HG02852 (cell line): ENCODE data around the gene SKAP1.
"Not testable (repeated sequence)": the region's sequence is repeated elsewhere in the genome, so short reads cannot be mapped to it uniquely, and the experiment has no call there.

Source experiments
- ATAC-seq: cut with Tn5 transposase; IDR thresholded peaks from one replicate; pipeline ENCODE4 v1.9.1; 2021; ENCODE audit warnings: mild to moderate bottlenecking, moderate library complexity; ENCODE audit not compliant: unreplicated experiment

The SKAP1 gene

DNA sequence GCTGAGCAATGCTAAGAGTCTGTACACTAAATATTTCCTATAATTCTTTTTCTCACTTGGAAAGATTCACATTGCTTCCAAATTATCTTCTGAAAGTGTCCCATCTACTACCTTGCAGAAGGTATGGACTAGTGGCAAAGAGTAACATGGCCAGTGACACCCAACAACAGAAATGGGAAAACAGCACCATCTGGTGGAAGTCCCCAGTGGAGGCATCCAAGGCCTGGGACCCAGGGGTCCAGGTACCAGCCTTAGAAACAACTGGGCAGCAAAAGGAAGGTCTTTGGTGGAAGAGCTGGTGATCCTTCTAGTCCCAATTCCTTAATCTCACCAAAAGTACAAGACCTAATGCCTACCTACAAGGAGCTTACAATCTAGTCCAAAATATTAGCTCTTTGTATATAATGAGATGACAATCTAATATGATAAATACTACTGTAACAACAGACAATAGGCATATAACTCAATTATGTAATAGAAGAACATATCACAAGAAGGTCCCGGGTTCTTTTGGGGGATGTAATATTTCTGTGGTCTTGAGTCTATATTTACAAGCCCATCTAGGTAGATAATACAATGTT, 55.3 kb downstream of the SKAP1 start:
- no peak for ATAC-seq

DNA sequence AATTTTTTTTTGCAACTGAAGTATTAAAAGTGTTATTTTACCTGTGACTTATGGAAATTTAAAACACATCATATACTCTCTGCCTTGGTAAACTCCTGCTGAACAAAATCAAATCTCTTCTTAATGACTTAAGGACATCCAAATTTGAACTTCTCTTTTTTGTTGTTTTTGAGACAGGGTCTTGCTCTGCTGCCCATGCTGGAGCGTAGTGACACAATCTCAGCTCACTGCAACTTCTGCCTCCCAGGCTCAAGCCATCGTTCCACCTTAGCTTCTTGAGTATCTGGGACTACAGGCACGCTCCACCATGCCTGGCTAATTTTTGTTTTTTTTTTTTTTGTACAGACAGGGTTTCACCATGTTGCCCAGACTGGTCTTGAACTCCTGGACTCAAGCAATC, 56.1 kb downstream of the SKAP1 start:
- no peak for ATAC-seq

DNA sequence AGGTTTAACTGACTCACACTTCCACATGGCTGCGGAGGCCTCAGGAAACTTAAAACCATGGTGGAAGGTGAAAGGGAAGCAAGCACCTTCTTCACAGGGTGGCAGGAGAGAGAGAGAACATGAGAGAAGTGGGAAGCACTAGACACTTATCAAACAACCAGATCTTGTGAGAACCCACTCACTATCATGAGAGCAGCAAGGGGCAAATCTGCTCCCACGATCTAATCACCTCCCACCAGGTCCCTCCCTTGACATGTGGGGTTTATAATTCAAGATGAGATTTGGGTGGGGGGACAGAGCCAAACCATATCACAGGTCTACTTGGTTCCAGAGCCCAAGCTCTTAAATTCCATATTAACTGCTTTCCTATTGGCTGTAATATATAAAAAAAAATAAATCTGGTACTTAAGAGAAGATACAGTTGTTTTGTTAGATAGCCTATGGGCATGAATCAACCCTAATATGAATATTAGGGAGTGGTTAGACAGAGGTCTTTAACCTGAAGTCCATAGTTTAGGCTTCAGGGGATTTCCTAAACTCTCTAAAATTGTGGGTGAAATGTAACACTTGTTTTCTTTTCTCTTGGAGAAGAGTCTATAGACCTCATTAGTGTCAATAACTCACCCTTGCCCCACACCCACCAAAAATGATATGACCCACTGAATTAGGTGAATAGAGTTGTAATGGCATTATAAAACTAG, 56.7 kb downstream of the SKAP1 start:
- ATAC-seq: no peak

DNA sequence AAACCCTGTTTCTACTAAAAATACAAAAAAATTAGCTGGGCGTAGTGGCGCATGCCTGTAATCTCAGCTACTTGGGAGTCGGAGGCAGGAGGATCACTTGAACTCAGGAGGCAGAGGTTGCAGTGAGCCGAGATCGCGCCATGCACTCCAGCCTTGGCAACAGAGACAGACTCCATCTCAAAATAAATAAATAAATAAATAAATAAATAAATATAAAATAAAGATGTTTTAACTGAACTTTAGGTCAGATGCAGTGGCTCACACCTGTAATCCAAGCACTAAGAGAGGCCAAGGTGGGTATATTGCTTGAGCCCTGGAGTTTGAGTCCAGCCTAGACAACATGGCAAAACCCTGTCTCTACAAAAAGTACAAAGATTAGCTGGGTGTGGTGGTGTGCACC, 61.0 kb downstream of the SKAP1 start:
- ATAC-seq: not testable (repeated sequence)

DNA sequence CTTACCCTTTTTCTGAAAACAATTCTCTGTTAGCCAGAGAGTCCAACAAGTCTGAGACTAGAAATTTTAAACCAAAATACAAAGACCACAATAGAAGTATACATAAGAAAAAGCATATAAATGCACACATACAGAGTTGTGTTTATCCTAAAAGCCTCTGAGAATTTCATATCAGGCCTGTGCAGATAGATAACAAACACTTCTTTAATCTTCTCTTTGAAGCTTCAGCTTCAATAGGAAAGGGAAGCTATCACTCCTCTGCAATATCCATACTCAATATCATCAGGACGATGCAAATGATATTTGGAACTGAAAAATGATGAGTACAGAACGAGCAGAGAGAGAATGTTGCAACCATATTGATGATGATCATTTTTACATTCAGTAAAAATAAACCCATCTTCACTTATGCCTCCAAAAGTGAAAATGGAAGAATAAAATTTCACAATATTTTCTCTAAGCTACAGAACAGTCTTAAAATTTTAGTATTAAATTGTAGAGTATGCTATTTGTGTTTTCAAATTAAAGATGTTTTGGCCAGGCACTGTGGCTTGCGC, 61.6 kb downstream of the SKAP1 start:
- ATAC-seq: no peak

DNA sequence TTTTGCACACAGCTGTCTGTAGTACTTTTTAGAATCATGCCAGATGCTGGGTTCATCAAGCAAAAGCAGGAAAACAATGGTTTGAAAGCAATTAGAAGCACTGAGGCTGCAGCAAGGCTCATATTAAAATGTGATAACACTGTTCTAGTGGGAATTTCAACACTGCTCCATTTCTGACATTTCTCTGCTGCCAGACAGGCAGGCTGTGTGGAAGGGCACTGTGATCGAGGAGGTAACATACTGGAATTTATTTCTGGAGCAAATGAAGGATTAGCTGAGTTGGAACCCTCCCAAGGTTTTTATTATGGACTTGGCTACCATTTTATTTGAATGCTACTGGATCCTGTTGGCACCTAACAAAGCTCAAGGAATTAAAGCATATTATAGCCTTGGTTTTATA, 66.9 kb downstream of the SKAP1 start:
- ATAC-seq: no peak

DNA sequence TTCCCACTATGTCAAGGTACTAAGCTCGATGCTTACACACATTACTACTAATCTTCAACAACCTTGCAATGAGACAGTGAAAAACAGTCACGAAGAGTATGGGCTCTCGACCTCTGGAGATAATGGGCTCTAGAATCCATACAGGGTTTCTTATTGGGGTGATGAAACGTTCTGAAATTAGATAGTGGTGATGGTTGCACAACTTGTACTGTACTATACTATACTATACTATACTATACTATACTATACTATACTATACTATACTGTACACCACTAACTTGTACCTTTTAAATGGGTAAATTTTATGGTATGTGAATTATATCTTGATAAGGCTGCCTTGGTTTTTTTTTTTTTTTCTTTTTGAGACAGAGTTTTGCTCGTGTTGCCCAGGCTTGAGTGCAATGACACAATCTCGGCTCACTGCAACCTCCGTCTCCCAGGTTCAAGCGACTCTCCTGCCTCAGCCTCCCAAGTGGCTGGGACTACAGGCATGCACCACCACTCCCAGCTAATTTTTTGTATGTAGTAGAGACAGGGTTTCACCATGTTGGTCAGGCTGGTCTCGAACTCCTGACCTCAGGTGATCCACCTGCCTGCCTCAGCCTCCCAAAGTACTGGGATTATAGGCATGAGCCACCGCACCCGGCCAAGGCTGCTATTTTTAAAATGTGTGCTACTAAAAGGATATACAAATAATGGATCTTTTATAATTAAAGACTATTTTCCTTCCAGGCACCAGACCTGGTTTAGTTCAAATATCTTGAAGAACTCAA, 69.0 kb downstream of the SKAP1 start:
- not testable (repeated sequence) for ATAC-seq

DNA sequence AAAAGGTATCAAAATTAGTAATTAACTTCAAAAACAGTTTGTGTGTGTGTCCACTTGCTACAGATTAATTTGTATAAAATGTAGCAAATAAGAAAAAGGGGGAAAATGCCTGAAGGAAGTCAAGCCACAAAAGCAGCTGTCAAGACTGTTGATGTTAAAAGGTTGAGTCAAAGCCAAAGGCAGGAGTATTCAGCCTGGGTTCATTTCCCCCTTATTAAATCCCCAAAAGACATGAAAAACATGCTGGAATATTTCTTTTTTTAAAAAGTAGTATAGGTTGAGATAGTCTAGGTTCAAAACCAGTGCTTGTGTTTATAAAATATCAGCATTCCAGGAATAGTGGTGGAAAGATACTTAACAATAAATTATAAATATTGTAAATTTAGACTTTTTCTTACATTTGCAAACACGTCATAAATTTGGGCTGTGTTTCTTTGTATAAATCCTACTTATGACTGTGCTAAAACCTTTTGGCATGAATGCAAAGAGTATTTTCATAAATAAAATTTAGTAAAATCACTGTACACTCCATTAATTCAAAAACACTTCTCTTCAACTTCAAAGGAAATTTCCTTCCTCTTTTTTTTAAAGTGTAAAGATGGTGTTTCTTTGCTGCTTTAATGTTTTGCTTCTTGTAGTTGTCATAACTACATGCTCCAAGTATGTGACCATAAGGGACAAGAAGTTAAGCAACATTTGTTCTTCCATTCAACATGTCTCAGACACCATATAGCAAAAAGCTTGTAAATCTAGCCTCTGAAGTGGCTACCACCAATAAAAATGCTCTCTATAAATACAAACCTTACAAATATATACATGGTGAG, 72.0 kb downstream of the SKAP1 start:
- no peak for ATAC-seq

DNA sequence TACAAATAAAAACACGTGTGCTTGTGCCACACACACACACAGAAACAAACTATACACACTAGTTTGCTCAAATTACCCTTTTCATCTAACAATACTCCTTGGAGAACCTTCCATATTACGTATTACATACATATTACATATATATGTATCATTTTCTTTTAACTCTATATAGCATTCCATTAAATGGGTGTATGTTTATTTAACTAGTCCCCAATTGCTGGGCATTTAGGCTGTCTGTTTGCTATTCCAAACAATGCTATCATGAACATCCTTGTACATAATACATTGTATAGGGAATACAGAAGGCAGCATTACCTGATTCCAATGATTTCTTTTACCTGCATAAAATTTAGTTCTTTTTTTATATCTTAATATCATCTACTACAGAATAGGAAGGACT, 73.1 kb downstream of the SKAP1 start:
- no peak for ATAC-seq

DNA sequence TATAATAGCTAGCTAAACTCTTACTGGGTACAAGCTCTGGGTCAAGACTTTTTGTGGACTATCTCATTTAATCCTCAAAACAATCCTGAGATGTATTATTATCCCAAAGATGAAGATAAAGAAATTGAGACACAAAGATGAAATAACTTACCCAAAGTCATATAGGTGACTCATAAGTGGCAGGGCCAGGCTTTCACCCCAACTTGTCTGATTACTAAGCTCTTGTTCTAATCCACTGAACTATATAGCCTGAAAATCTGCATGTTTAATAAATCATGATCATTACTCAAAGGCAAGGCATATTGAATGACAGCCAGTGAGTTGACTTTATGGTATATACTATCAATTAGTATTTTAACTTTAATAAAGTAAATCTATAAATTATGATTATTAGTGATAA, 77.4 kb downstream of the SKAP1 start:
- ATAC-seq: no peak

DNA sequence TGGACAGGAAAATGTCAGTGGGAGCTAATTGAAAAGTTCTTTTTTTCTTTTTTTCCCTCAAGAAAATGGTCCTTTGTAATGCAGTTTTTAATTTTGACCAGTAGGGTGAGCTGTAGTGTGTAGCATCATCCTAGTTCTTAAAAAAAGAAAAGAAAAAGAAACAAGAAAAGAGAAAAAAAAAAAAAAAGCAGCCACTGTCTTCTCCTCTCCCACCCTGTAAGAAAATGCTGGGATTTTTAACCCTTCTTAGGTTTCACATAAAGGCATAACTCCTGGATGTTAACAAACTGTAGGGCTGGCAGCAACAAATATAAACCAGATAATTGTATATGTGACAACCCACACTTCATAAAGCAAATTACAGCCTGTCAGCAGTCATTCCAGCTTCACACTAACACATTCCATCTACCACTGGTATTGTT, 78.1 kb downstream of the SKAP1 start:
- ATAC-seq: no peak

DNA sequence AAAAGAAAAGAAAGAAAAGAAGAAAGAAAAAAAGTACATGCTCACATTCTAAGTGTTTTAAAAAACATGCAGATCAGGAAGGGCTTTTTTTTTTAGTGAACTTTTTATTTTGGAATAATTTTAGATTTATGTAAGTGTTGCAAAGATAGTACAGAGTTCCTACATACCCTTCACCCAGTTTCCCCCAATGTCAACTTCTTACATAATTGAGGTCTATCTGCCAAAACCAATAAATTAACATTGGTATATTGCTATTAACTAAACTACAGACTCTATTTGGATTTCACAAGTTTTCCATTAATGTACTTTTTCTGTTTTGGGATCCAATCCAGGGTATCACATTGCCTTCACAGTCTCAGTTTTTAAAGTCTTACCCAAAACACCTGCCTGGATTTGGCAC, 81.7 kb downstream of the SKAP1 start:
- ATAC-seq: no peak

DNA sequence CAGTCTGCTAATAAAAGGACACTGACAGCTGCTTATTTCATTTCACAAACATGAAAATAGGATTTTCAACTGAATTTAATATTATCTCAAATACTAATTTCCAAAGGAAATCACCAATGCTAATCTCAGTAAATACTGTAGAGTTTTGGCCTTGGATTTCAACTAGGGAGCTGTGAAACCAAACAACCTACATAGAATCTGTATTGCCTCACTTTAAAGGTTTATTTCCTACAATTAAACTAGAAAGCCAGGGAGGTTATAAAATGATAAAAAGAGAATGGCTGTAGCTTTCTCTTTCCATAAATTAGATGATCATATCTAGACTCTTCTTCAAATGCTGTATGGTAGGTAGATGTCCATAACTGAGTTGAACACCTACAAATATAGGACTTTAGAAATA, 82.8 kb downstream of the SKAP1 start:
- ATAC-seq: no peak

DNA sequence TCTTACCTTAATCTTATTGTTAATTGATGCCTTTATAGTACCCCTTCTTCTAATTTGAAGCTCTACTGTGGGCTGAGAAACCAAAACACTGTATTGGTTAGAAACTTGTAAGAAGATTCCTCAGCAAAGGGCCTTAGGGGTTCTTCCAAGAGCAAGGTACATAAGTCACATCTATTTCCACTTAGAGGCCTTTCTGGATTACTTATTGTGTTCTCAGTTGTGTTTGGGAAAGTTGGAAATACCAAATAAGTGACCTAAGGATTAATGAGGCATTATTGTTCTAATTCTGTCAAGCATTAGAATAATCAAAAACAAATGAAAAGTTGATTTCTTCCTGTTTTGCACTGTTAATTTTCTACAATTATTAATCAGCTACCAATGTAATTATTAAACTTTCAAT, 85.8 kb downstream of the SKAP1 start:
- ATAC-seq: no peak

DNA sequence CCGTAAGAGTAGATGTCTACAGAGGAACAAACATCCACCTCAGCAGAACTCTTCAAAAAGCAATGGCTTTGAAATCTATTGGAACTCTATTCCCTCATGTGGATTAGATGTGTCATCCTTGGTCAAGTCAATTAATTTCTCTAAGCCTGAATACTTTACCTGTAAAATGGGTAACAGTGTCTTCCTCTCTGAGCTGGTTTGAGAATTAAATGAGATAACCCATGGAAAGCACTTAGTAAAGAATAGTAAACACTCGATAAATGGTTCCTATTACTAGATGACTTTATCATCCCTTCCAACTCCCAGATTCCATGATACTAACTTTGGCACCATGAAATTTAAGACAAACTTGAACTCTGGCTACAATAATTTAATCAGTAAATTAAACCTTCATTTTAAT, 89.1 kb downstream of the SKAP1 start:
- no peak for ATAC-seq

DNA sequence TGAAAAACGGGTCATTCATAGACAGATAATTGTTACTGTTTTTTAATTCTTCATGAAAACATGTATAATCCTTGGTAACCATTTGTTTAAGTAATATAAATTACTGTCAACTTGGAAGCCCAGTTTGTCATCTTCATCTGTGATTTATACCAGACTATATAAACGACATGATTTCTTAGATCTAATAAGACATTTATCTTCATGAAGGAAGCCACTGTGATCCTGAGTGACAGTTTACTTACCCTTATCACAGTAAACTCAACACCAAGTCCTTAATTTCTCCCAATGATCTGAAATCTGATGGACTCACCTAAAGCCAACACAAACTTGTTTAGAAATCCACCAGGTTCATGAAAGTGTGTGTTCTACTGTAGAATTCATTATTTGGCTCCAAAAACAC, 91.3 kb downstream of the SKAP1 start:
- no peak for ATAC-seq

DNA sequence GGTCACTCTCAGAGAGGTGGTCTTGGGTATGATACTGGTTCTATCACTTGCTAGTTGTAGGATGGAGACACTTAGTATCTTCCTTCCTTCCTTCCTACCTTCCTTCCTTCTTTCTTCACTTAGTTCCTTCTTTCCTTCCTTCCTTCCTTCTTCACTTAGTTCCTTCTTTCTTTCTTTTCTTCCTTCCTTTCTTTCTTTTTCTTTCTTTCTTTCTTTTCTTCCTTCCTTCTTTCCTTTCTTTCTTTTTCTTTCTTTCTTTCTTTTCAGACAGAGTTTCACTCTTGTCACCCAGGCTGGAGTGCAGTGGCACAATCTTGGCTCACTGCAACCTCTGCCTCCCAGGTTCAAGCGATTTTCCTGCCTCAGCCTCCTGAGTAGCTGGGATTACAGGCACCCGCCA, 92.1 kb downstream of the SKAP1 start:
- ATAC-seq: not testable (repeated sequence)

DNA sequence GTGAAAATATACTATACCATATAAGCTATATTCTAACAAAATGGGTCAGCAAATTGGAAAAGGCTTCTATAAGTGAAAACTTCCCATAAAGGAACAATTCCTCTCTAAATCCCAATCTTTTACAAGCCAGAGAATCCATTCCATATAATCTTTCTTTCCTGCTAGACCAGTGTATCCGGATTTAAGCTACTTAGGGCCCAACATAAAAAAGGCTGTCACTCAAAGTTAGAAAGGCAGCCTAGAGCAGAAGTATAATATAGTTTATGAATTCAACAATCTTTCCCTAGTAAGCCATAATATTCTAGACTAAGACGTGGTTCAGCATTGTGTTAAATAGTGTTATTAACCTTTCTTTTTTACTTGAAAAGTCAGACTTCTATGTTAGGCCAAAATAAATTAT, 93.0 kb downstream of the SKAP1 start:
- no peak for ATAC-seq

DNA sequence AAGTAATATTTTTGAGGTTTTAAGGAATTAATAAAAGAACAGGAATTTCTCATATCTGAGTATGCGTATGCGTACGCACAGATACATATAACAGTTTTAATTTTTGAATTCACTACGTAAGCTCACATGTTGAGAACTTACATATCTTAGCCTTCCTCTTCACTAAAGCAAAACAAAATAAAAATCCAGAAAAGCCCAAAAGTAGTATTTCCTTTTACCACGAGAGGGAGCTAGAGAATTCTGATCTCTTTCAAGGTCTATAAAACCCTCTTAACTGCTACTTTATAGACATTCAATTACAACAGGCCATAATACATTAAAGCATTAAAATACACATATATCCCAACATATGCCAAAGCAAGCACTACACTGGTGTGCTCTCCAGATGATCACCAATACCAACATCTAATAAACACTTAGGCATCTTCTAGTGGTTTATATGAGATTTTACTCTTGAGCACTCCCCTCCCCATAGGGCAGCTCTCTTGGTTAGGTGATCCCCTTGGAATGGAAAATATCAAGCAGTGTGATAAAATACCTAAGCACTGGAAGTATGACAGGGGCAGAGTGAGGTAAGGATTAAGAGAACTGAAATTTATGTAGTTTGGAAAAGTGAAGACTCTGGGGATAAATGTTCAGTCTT, 94.0 kb downstream of the SKAP1 start:
- ATAC-seq: no peak

DNA sequence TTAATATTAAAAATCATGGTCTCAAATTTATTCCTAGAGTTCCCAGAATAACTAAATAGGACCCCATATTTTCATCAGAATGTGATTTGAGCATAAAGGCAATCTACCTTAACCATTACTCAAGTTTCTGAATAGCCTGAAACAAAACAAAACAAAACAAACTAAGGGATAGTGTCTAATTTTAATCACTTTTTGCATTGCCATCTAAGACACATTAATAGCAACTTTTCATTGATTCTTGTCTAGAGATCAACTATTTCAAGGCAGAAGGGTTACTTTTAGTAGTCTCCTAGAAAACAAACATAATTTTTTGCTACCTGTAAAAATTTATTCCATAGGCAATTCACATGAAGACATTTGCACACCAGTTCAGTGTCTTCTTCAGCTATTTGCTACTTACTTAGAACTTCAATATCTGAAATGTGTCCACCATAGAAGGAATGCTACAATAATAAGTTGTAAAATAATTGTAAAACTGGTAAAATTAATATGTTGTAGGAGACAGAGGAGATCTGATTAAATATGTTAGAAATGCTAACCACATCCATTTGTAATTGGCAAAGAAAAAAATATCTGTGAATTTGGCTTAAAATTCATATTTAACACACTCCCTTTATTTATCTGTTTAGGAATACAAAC, 94.7 kb downstream of the SKAP1 start:
- ATAC-seq: no peak
